Loucy (cell line): ENCODE results near the gene SLC9A4.

Source experiments
- EZH2phosphoT487 ChIP-seq: fragments of 200-600 bp; IDR thresholded peaks from 2 replicates; pipeline ENCODE4 v1.6.1; 2018; ENCODE audit warnings: antibody characterized with exemption, mild to moderate bottlenecking, moderate library complexity, borderline replicate concordance
- TF ChIP-seq, protein P1 (sequence below): fragments of 200-600 bp; sonication (generic); conservative IDR thresholded peaks from 2 replicates; pipeline ENCODE4 v1.5.1; 2014; ENCODE audit warnings: mild to moderate bottlenecking, antibody characterized with exemption, low read length

DNA sequence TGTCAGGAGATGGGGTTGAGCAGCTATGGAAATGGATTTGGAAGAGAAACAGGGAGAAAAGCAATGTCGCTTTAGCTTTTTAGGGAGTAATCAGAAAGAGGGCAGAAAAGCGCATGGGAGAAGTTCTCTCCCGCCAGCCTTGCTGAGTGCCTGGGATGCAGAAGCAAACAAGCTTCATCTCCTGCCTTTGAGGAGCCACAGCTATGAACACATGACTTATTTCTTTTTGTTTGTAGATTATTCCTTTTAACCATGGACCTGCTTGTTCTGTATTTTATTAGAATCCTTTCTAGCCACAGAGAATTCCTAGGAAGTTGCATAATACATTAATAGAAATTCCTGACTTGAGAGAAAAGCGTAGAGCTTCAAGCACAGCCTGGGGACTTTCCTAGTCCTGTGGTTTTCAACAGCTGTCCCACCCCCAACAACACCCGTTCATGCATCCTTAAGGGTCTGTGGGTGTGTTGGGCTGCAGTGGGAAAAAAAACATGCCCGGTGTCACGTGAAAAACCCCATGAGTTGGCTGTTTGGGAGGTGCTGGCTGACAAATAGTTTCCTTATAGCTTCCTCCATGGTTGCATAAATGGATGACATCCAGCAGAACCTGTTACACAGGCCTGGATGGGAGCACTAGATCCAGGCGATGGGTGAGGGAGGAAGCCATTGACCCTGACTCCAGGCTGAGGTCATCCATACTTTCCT, 14.9 kb downstream of the SLC9A4 start:
- TF ChIP-seq, protein P1, sequence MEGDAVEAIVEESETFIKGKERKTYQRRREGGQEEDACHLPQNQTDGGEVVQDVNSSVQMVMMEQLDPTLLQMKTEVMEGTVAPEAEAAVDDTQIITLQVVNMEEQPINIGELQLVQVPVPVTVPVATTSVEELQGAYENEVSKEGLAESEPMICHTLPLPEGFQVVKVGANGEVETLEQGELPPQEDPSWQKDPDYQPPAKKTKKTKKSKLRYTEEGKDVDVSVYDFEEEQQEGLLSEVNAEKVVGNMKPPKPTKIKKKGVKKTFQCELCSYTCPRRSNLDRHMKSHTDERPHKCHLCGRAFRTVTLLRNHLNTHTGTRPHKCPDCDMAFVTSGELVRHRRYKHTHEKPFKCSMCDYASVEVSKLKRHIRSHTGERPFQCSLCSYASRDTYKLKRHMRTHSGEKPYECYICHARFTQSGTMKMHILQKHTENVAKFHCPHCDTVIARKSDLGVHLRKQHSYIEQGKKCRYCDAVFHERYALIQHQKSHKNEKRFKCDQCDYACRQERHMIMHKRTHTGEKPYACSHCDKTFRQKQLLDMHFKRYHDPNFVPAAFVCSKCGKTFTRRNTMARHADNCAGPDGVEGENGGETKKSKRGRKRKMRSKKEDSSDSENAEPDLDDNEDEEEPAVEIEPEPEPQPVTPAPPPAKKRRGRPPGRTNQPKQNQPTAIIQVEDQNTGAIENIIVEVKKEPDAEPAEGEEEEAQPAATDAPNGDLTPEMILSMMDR: no peak
- no peak for TF ChIP-seq EZH2phosphoT487
